ENCODE results near the gene STEAP1B. TPM values are rescaled to one million over a fixed set of nuclear protein-coding genes. Genes with fewer than 3 reads are reported as not detected.
A peak's percentile ranks its signal among the peaks of the same experiment; 100 is the strongest.

Gene STEAP1B
- polyA plus RNA-seq, 1 of the 3 experiments (the other 2 are of a cell fraction) = 14.7 TPM

- no peak for TF ChIP-seq FOXJ3 (CRISPR knock-in tag; IDR thresholded peaks at IDR 0.05)
- TF ChIP-seq, protein P1, sequence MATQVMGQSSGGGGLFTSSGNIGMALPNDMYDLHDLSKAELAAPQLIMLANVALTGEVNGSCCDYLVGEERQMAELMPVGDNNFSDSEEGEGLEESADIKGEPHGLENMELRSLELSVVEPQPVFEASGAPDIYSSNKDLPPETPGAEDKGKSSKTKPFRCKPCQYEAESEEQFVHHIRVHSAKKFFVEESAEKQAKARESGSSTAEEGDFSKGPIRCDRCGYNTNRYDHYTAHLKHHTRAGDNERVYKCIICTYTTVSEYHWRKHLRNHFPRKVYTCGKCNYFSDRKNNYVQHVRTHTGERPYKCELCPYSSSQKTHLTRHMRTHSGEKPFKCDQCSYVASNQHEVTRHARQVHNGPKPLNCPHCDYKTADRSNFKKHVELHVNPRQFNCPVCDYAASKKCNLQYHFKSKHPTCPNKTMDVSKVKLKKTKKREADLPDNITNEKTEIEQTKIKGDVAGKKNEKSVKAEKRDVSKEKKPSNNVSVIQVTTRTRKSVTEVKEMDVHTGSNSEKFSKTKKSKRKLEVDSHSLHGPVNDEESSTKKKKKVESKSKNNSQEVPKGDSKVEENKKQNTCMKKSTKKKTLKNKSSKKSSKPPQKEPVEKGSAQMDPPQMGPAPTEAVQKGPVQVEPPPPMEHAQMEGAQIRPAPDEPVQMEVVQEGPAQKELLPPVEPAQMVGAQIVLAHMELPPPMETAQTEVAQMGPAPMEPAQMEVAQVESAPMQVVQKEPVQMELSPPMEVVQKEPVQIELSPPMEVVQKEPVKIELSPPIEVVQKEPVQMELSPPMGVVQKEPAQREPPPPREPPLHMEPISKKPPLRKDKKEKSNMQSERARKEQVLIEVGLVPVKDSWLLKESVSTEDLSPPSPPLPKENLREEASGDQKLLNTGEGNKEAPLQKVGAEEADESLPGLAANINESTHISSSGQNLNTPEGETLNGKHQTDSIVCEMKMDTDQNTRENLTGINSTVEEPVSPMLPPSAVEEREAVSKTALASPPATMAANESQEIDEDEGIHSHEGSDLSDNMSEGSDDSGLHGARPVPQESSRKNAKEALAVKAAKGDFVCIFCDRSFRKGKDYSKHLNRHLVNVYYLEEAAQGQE (IDR thresholded peaks at IDR 0.05; ENCODE audit: low read depth, low read length) = no peak
- TF ChIP-seq EP300 (IDR thresholded peaks at IDR 0.05; ENCODE audit: borderline replicate concordance in 1 of 2, low read depth in 1 of 2, low read length in 1 of 2) = no peak
- no peak for TF ChIP-seq RXRA (IDR thresholded peaks at IDR 0.05; ENCODE audit: borderline replicate concordance, low read depth)
These were observed 112.4 kb downstream of the STEAP1B start (continued) for GRCh38 chr7:22387583-22387982.

DNA sequence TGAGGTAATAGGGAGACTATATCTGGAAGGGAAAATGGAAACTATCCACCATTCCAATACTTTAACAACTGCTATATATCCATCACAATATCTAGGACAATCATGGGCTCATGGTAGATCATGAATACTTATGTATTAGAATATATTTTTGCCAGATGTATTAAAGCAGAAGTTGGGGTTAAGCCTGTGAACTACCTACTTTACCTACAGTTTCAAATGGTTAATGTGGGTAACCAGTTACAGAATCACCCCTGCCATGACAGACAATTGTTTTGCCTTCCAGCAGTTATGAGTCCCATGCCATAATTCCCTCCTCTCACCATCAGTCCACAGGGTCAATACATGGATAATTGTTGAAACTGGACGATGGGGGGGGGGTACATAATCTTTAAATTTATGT is 113.1 kb downstream of the STEAP1B start:
- CTCF ChIA-PET = interaction anchor here (1.0 kb wide), 1 partner anchor 25 kb away, joined by 3 read pairs; no protein-coding TSS in a partner anchor
- H3K27ac ChIP-seq (ENCODE audit: low read depth in 2 of 2, low read length in 1 of 2) = peak overlapping the region in 1 of 2 experiments; percentile 69; a peak in 2 of 4 replicates

More for the DNA sequence above, 113.1 kb downstream of the STEAP1B start:
- Histone ChIP-seq H4K20me1 (ENCODE audit: insufficient read depth) (no peaks in the 10 kb centered on the region), H3K4me3 (ENCODE audit: low read depth in 2 of 2, low read length in 1 of 2) (no peak overlapping the region), H3K4me1 (ENCODE audit: control insufficient read depth in 1 of 2, insufficient read depth in 2 of 2, low read depth in 1 of 2, low read length in 1 of 2) (peaks cover 0 to 6% of the 10 kb centered on the region in 2 experiments; a peak in 1 of 4 replicates), H3K9me3 (no peaks in the 10 kb centered on the region), H3K4me2 (no peak overlapping the region), H2AFZ (ENCODE audit: low read depth) (no peak overlapping the region), H3F3A (replicated peaks; ENCODE audit: insufficient read depth) (peaks cover 16% of the 10 kb centered on the region), H3K27me3 (ENCODE audit: insufficient read depth) (no peaks in the 10 kb centered on the region), H3K79me2 (ENCODE audit: insufficient read depth) (no peaks in the 10 kb centered on the region), H3K9ac (no peak overlapping the region), H3K36me3 (replicated peaks in 1 of 2; ENCODE audit: control insufficient read depth in 1 of 2, insufficient read depth in 2 of 2, low read length in 1 of 2) (no peaks in the 10 kb centered on the region), H3K9me2 (no peaks in the 10 kb centered on the region)
- POLR2A ChIA-PET = no interaction called here
- no peak for TF ChIP-seq CHD2 (IDR thresholded peaks at IDR 0.05; ENCODE audit: low read length, partially characterized antibody)
- TF ChIP-seq, protein P2, sequence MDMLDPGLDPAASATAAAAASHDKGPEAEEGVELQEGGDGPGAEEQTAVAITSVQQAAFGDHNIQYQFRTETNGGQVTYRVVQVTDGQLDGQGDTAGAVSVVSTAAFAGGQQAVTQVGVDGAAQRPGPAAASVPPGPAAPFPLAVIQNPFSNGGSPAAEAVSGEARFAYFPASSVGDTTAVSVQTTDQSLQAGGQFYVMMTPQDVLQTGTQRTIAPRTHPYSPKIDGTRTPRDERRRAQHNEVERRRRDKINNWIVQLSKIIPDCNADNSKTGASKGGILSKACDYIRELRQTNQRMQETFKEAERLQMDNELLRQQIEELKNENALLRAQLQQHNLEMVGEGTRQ (IDR thresholded peaks at IDR 0.05; ENCODE audit: borderline replicate concordance, low read depth, low read length) = no peak
- TF ChIP-seq FOXJ3 (CRISPR knock-in tag; IDR thresholded peaks at IDR 0.05) = no peak
- no peak for TF ChIP-seq MAX (IDR thresholded peaks at IDR 0.05; ENCODE audit: low read depth)
- TF ChIP-seq RXRA (IDR thresholded peaks at IDR 0.05; ENCODE audit: borderline replicate concordance, low read depth) = no peak
- no peak for TF ChIP-seq NRF1 (IDR thresholded peaks at IDR 0.05; ENCODE audit: low read depth, low read length)
- TF ChIP-seq EP300 (IDR thresholded peaks at IDR 0.05; ENCODE audit: borderline replicate concordance in 1 of 2, low read depth in 1 of 2, low read length in 1 of 2) = no peak
- DNase-seq = no peak
- 70% methylated on average over 1 of the region's 1 CpG for WGBS (ENCODE audit: low lambda C conversion rate)
